ENCODE data around the gene HNRNPA2B1. TPM values are rescaled to one million over a fixed set of nuclear protein-coding genes. Genes with fewer than 3 reads are reported as not detected.

HNRNPA2B1 gene
- total RNA-seq, 4 donors from 2014 or later, result 184 to 306 (median 234) TPM

DNA sequence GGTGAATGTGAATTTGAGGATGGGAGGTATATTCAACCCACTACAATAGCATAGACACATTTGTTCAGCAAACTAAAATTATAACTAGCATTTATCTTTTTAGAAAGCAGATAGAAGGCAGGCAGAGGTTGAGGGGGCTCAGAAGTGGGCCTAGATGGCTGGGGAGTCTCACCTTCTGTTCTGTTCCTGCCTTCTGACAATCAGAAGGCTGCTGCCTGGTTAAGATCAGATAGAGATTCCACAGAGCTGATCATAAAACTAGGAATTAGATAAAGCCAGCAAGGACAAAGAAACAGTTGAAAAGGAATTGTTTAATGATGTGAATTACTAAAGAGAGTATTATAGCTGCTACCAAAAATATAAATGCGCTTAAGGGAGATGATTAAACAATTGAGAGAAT lies 60.2 kb downstream of the HNRNPA2B1 start:
- H3K4me3 ChIP-seq, result no peak overlapping the region
- H3K27me3 ChIP-seq, result no peaks in the 10 kb centered on the region
- peaks cover 0 to 30% (median 0%) of the 10 kb centered on the region in 4 donors for H3K4me1 ChIP-seq
- no peak overlapping the region for H3K27ac ChIP-seq
- no peak for DNase-seq (ENCODE audit: low spot score in 2 of 2)
- WGBS, 2 donors, result 97 to 98% methylated on average over 1 of the region's 1 CpG
- TF ChIP-seq EP300 (IDR thresholded peaks at IDR 0.05), result no peak
- no peak for TF ChIP-seq POLR2A (IDR thresholded peaks at IDR 0.05)
- TF ChIP-seq, protein P1, sequence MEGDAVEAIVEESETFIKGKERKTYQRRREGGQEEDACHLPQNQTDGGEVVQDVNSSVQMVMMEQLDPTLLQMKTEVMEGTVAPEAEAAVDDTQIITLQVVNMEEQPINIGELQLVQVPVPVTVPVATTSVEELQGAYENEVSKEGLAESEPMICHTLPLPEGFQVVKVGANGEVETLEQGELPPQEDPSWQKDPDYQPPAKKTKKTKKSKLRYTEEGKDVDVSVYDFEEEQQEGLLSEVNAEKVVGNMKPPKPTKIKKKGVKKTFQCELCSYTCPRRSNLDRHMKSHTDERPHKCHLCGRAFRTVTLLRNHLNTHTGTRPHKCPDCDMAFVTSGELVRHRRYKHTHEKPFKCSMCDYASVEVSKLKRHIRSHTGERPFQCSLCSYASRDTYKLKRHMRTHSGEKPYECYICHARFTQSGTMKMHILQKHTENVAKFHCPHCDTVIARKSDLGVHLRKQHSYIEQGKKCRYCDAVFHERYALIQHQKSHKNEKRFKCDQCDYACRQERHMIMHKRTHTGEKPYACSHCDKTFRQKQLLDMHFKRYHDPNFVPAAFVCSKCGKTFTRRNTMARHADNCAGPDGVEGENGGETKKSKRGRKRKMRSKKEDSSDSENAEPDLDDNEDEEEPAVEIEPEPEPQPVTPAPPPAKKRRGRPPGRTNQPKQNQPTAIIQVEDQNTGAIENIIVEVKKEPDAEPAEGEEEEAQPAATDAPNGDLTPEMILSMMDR (IDR thresholded peaks at IDR 0.05), result no peak
- no peaks in the 10 kb centered on the region for H3K36me3 ChIP-seq
- H3K9me3 ChIP-seq, result no peaks in the 10 kb centered on the region

Other genes with a start within 250 kb of the HNRNPA2B1 start
- gene NFE2L3, start 48.5 kb downstream of the HNRNPA2B1 start, total RNA-seq, result 1 to 10 TPM; 2.7 to 6.5 (median 5.1) TPM
- gene CBX3, start 999 bp upstream of the HNRNPA2B1 start, total RNA-seq, result 100 to 1,000 TPM in 1 of 4 donors, 10 to 100 TPM in 3; 61.7 to 109 (median 77.7) TPM
- 10 to 100 TPM in 1 of 4 donors, 1 to 10 TPM in 3; 1.7 to 15.9 (median 2.5) TPM for gene SNX10, start 91.1 kb upstream of the HNRNPA2B1 start, total RNA-seq

All from tibial nerve (tissue), 4 donors.